Melanocyte of skin (primary cell): ENCODE results near the gene NKX2-2. TPM values are rescaled to one million over a fixed set of nuclear protein-coding genes. Genes with fewer than 3 reads are reported as not detected.

Experiments used
- total RNA-seq, 2 donors: library from RNA; depleted of rRNA; stranded (reverse); fragments of >200 nt; gene quantifications; 2 replicates each; pipeline ENCODE4 v1.2.3, GENCODE V29; 2012

Gene NKX2-2
- not detected for total RNA-seq

GRCh38 chr20:21513881-21514540, at the start of gene NKX2-2:
TSS of gene NKX2-2 (minus strand) at chr20:21514064. CDS start at chr20:21513669, 395 bp downstream.

Other genes with a start within 250 kb of the NKX2-2 start
- 10 to 100 TPM; 70.2 to 95.2 TPM for gene XRN2, start 210.7 kb downstream of the NKX2-2 start, total RNA-seq
- not detected for gene NKX2-4, start 116.5 kb downstream of the NKX2-2 start, total RNA-seq
- gene PAX1, start 191.6 kb upstream of the NKX2-2 start, total RNA-seq: not detected